ENCODE data around the gene FLT1.

The FLT1 gene

DNA sequence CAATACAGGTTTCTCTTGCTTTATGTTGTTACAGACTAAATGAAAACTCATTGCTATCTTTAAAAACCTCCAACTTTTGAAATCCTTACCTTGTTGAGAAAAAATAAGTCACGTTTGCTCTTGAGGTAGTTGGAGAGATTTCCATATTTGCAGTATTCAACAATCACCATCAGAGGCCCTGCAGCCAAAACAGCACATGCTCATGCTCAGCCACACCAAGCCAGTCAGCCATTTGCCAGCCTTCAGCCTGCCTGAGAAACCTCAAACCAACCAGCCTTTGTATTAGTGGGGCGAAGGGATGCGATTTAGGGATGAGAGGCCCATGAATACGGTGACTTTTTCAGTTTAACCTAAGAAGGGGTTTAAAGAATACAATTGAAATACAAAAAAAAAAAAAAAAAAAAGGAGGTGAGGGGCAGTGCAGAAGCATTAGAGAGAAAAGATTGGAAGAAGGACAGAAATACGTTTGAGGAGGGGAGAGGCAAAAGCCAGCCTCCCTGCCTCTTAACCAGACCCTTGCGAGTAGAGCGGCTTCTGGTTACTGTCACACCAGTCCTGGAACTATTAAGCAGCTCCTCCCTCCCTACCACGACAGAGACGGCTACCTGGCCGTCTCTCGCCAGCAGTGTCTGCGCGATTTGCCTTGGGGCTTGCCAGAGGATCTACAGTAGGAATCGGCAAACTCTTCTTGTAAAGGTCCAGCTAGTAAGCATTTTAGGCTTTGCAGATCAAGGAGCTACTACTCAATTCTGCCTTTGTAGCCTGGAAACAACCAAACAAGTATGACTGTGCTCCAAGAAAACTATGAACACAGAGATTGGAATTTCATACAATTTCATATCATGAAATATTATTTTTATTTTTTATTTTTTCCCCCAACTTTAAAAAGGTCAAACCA, 167.3 kb downstream of the FLT1 start:
- in situ Hi-C loops (cut with HindIII; ENCODE audit: low pct_unique_long_range_greater_than_20kb, low sequenced_read_pairs): no loop called here
- no peak for TF ChIP-seq JUND (IDR thresholded peaks at IDR 0.05; ENCODE audit: low read depth)
- no peak for DNase-seq (ENCODE audit: low read depth in 1 of 2, low spot score in 1 of 2)

DNA sequence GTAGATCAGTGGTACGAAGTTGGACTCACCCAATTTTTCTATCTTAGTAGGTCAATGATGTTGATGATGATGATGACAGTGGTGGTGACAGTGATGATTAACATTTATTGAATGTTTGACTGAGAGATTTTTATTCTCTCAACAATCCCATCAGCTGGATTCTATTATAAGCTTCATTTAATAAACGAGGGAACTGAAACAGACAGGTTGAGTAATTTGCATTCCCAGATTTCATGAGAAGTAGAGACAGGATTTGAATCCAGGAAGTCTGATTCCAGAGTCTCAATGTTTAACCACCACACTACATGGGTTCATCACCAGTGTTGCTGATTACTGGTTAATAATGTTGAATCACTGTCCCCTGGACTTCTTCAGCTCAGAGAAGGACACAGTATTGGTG, 168.9 kb downstream of the FLT1 start:
- no peak for TF ChIP-seq JUND (IDR thresholded peaks at IDR 0.05; ENCODE audit: low read depth)
- DNase-seq (ENCODE audit: low read depth in 1 of 2, low spot score in 1 of 2): no peak
- in situ Hi-C loops (cut with HindIII; ENCODE audit: low pct_unique_long_range_greater_than_20kb, low sequenced_read_pairs): no loop called here

DNA sequence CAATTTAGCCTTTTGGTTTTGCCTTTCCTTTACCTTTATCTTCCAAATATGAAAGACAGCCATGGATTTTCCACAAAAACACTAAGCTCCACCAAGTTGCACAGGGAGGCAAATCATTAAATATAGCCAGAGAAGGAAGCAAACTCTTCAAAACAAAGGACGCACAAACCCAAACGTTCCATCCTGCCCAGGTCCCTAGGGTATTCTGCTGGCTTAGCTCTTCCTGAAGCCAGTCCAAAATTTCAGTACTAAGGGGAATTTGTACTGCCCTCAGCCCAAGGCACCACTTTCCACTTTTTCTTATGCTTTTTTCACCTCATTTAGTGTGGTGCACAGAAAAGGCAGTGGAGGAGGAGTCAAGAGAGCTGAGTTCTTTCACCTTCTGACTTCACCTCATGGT, 169.9 kb downstream of the FLT1 start:
- no peak for TF ChIP-seq JUND (IDR thresholded peaks at IDR 0.05; ENCODE audit: low read depth)
- in situ Hi-C loops (cut with HindIII; ENCODE audit: low pct_unique_long_range_greater_than_20kb, low sequenced_read_pairs): no loop called here

DNA sequence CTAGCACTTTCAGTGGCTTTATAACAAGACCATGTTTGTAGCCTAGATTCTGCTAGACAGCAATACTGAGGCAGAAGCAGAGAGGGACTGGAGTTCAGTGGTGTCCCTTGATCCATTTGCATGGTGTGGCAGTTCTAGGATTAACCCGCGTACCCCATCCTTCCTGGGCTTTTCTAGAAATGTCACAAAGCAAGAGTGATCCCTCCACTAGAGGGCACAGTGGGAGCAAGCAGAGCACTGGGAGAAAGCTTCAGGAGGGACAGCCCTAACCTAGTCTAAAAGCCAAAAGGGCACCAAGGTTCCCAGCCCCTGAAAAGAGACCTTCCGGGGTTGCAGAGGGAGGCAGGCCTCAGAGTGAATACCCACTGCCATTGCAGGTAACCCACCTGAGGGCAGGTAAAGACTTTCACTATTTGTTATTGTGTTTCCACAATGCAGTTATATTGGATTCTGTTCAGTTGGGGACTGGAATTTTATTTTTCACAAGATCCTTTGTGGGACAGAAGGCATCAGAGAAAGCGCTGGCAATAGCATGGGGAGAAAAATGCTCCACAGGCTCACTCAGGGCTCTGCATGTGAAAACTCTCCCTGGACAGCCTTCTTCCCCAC, 170.6 kb downstream of the FLT1 start:
- in situ Hi-C loops (cut with HindIII; ENCODE audit: low pct_unique_long_range_greater_than_20kb, low sequenced_read_pairs): no loop called here
- TF ChIP-seq JUND (IDR thresholded peaks at IDR 0.05; ENCODE audit: low read depth): no peak
- DNase-seq (ENCODE audit: low read depth in 1 of 2, low spot score in 1 of 2): peak; percentile 61 to 67

More for the DNA sequence above, 169.9 kb downstream of the FLT1 start:
- no peak for DNase-seq (ENCODE audit: low read depth in 1 of 2, low spot score in 1 of 2)

DNA sequence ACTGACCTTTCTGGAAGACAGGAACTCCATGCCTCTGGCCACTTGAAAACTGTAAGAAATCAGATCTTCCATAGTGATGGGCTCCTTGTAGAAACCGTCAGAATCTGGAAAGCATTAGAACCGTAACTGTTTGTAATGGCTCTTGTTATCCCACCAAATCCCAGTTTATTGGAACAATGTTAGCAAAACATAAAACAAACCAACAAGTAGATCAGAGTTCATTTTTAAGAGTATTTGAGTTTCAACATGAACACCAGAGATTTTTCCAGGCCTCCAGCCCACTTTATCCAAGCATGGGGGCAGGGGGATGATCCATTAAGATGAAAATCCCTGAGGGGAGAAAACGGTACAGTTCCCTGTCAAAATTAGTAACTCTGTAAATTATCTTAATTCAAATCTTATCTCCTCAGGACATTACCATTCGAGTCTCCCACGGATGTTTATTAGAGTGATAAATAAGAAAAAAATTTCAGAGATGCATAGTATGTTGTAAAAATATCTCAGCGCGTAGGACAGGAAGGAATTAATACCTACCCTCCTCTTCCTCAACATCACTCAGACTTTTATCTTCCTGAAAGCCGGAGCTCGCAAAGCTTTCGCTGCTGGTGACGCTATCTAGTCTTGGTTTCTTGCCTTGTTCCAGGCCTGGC, 172.5 kb downstream of the FLT1 start:
- no peak for DNase-seq (ENCODE audit: low read depth in 1 of 2, low spot score in 1 of 2)
- in situ Hi-C loops (cut with HindIII; ENCODE audit: low pct_unique_long_range_greater_than_20kb, low sequenced_read_pairs): no loop called here
- no peak for TF ChIP-seq JUND (IDR thresholded peaks at IDR 0.05; ENCODE audit: low read depth)

DNA sequence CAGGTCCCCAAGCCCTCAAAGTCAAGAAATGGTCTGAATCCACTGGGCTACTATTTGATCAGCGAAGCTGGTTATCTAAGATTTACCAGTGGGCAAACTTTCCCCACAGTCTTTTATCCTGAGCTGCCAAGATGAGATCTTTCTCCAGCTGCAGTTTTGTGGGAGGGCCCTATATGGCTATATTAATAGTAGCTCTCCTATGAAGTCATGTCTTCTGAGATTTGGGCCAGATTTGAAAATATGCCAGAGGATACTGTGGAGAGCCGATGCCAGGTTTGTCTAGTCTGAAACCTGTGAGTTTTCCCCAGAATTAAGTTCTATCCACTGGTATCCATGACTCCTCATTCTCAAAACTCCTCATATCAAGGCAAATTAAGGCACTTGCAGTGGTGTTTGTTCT, 173.2 kb downstream of the FLT1 start:
- in situ Hi-C loops (cut with HindIII; ENCODE audit: low pct_unique_long_range_greater_than_20kb, low sequenced_read_pairs): no loop called here
- TF ChIP-seq JUND (IDR thresholded peaks at IDR 0.05; ENCODE audit: low read depth): no peak
- DNase-seq (ENCODE audit: low read depth in 1 of 2, low spot score in 1 of 2): no peak

DNA sequence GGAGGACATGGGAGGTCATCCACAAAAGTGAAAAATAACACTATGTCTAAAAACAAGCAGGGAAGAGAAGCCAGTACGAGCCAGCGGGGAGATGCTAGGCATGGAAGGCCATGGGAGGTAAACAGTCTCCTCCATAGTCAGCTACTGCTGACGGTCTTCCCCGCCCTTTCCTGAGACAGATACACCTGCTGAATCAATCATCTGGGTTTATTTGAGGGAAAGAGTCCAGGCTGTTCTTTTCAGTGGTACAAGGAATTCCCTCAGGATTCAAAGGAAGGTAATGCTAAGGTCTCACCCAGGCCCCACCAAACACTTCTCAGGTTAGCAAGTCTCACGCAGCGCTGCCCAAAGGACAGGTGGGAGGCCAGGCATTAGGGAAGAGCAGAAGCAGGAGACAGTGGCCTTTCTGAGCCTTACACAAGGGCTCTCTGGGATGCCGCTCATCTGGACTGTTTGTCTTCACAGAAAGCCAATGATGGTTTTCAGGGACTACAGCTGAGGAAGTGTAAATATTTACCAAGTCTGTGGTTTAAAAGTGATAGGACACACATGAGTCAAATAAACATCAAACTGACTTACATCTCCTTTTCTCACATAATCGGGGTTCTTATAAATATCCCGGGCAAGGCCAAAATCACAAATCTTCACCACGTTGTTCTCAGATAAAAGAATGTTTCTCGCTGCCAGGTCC, 173.9 kb downstream of the FLT1 start:
- TF ChIP-seq JUND (IDR thresholded peaks at IDR 0.05; ENCODE audit: low read depth): no peak
- DNase-seq (ENCODE audit: low read depth in 1 of 2, low spot score in 1 of 2): no peak
- in situ Hi-C loops (cut with HindIII; ENCODE audit: low pct_unique_long_range_greater_than_20kb, low sequenced_read_pairs): no loop called here

DNA sequence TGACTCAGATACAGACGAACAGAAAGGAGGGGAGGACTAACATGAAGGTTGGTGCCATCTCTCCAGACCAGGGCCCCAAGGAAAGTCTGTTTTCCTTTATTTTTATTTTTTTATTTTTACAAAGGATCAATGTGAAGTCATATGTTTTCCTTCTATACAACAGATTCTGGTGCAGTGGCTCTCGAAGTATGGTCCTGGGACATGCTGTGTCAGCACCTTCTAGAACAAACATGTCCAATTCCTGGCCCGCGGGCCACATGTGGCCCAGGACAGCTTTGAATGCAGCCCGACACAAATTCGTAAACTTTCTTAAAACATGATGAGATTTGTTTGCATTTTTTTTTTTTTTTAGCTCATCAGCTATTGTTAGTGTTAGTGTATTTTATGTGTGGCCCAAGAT, 174.7 kb downstream of the FLT1 start:
- TF ChIP-seq JUND (IDR thresholded peaks at IDR 0.05; ENCODE audit: low read depth): no peak
- in situ Hi-C loops (cut with HindIII; ENCODE audit: low pct_unique_long_range_greater_than_20kb, low sequenced_read_pairs): no loop called here
- DNase-seq (ENCODE audit: low read depth in 1 of 2, low spot score in 1 of 2): no peak

DNA sequence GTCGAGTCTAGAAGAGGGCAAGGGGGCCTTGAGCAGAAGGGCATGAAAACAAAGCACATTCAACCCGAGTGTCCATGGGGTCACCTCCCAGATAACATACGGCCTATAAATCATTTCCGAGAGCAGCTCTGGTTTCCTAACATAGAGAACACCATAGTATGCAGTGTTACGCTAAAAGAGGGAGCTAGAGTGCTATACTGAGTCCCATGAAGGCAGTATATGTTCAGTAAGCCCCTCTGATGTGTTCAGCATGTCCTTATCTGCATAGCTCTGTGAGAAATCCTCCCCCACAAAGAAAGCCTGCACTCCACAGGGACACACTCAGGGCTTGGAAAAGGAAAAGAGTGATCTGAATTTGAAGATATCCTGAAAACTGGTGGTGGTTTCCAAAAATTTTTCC, 175.4 kb downstream of the FLT1 start:
- TF ChIP-seq JUND (IDR thresholded peaks at IDR 0.05; ENCODE audit: low read depth): no peak
- in situ Hi-C loops (cut with HindIII; ENCODE audit: low pct_unique_long_range_greater_than_20kb, low sequenced_read_pairs): no loop called here
- DNase-seq (ENCODE audit: low read depth in 1 of 2, low spot score in 1 of 2): no peak

DNA sequence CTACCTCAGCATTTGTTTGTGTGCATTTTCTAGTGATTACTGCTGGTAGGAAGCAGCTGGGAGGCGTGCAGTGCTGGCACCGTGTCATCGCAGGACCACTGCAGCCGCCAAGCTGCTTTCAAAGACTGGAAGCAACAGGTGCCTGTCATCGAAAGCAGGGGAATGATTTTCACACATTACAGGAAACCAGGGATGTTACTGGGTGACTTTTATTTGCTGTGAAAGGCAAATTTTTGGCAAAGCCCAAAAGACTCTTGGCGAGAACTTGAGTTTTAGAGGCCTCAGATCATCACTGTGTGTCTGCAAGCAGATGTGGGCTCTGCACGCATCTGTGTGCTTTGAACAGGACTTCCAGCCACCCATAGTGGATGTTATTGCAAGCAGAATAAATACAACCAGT, 176.4 kb downstream of the FLT1 start:
- DNase-seq (ENCODE audit: low read depth in 1 of 2, low spot score in 1 of 2): no peak
- TF ChIP-seq JUND (IDR thresholded peaks at IDR 0.05; ENCODE audit: low read depth): no peak
- in situ Hi-C loops (cut with HindIII; ENCODE audit: low pct_unique_long_range_greater_than_20kb, low sequenced_read_pairs): no loop called here

DNA sequence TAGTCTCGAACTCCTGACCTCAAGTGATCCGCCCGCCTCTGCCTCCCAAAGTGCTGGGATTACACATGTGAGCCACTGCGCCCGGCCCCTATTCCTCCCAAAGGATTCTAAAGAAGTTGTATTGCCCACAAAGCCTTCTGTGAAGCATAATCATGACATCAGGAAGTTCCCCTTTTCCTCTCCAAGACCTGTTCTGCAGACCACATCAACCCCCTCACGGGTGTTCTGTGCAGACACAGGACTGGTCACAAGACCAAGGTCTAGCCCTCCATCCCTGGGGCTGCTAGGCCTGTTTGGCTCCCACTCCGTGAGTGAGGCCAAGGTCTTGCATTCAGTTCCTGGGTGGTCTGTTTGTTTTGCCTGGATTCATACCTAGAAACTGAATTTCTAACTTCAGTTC, 178.1 kb downstream of the FLT1 start:
- in situ Hi-C loops (cut with HindIII; ENCODE audit: low pct_unique_long_range_greater_than_20kb, low sequenced_read_pairs): no loop called here
- DNase-seq (ENCODE audit: low read depth in 1 of 2, low spot score in 1 of 2): no peak
- TF ChIP-seq JUND (IDR thresholded peaks at IDR 0.05; ENCODE audit: low read depth): no peak

DNA sequence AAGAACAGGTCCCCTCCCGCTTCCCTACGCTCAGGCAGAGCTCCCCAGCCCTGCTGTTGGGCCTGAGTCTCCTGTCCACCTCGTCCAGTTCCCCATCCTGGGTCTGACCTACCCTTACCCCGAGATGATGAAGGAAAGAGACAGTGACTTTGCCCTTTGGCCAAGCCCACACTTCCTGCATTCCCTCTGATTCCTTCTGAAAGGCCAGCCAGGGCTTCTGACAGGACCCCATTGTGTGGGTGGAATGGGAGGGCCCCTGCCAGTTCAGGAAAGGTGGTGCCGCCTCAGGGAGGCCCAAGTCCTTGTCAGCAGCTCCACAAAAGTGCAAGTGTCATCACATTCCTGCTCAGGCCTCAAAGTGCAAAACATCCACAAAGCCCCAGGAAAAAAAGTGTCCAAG, 178.8 kb downstream of the FLT1 start:
- in situ Hi-C loops (cut with HindIII; ENCODE audit: low pct_unique_long_range_greater_than_20kb, low sequenced_read_pairs): no loop called here
- TF ChIP-seq JUND (IDR thresholded peaks at IDR 0.05; ENCODE audit: low read depth): no peak
- no peak for DNase-seq (ENCODE audit: low read depth in 1 of 2, low spot score in 1 of 2)
